Measurements from ENCODE around the gene CAMK1D. TPM values are rescaled to one million over a fixed set of nuclear protein-coding genes. Genes with fewer than 3 reads are reported as not detected.
A peak's percentile ranks its signal among the peaks of the same experiment; 100 is the strongest.

Gene CAMK1D
- polyA plus RNA-seq, 1 of the 3 experiments (the other 2 are of a cell fraction) = 4.1 TPM

DNA sequence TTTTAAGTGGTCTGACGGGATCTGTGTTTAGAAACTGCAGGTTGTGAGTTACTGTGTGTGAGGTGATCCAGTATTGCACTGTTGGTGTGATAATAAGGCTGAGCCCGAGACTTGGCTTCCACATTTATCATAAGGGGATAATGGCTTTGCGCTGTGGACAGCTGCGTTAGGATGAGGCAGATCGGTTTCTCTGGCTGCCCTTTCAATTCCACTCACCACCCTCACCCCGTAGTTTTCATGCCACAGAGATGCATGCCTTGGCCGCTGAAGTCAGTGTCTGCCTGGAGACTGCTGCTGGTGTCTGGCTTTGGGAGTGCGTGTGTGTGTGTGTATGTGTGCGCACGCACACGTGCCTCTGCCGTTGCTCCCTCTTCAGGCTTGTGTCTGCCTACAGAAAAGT is 379.1 kb downstream of the CAMK1D start:
- Histone ChIP-seq H2AFZ (ENCODE audit: low read depth) (no peak overlapping the region), H3F3A (replicated peaks; ENCODE audit: insufficient read depth) (no peaks in the 10 kb centered on the region), H3K9ac (no peak overlapping the region), H3K9me2 (no peaks in the 10 kb centered on the region), H3K4me1 (ENCODE audit: control insufficient read depth in 1 of 2, insufficient read depth in 2 of 2, low read depth in 1 of 2, low read length in 1 of 2) (peaks cover 0 to 6% of the 10 kb centered on the region in 2 experiments; a peak in 1 of 4 replicates), H3K4me3 (ENCODE audit: low read depth in 2 of 2, low read length in 1 of 2) (no peak overlapping the region), H3K4me2 (no peak overlapping the region), H4K20me1 (ENCODE audit: insufficient read depth) (no peaks in the 10 kb centered on the region), H3K27ac (ENCODE audit: low read depth in 2 of 2, low read length in 1 of 2) (no peak overlapping the region), H3K79me2 (ENCODE audit: insufficient read depth) (no peaks in the 10 kb centered on the region), H3K9me3 (no peaks in the 10 kb centered on the region), H3K36me3 (replicated peaks in 1 of 2; ENCODE audit: control insufficient read depth in 1 of 2, insufficient read depth in 2 of 2, low read length in 1 of 2) (no peaks in the 10 kb centered on the region), H3K27me3 (ENCODE audit: insufficient read depth) (no peaks in the 10 kb centered on the region)
- ChIA-PET POLR2A (no interaction called here), CTCF (interaction anchor here (1.3 to 2.9 kb wide), 2 partner anchors 21 to 346 kb away, joined by 4 to 9 read pairs; no protein-coding TSS in a partner anchor)
- DNase-seq = no peak
- WGBS (ENCODE audit: low lambda C conversion rate) = 89% methylated on average over 12 of the region's 12 CpGs
- TF ChIP-seq MXI1 (IDR thresholded peaks at IDR 0.05; ENCODE audit: low read depth, low read length) = no peak
- no peak for TF ChIP-seq TAF1 (IDR thresholded peaks at IDR 0.05; ENCODE audit: borderline replicate concordance, low read depth, low read length)
- TF ChIP-seq JUND (IDR thresholded peaks at IDR 0.05) = no peak
- TF ChIP-seq, protein P1, sequence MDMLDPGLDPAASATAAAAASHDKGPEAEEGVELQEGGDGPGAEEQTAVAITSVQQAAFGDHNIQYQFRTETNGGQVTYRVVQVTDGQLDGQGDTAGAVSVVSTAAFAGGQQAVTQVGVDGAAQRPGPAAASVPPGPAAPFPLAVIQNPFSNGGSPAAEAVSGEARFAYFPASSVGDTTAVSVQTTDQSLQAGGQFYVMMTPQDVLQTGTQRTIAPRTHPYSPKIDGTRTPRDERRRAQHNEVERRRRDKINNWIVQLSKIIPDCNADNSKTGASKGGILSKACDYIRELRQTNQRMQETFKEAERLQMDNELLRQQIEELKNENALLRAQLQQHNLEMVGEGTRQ (IDR thresholded peaks at IDR 0.05; ENCODE audit: borderline replicate concordance, low read depth, low read length) = no peak
- no peak for TF ChIP-seq FOSL2 (IDR thresholded peaks at IDR 0.05; ENCODE audit: borderline replicate concordance, low read depth)
- no peak for TF ChIP-seq POLR2AphosphoS5 (IDR thresholded peaks at IDR 0.05; ENCODE audit: low read depth, low read length)
- TF ChIP-seq TEAD4 (IDR thresholded peaks at IDR 0.05; ENCODE audit: borderline replicate concordance, insufficient read depth) = no peak
- TF ChIP-seq, protein P2, sequence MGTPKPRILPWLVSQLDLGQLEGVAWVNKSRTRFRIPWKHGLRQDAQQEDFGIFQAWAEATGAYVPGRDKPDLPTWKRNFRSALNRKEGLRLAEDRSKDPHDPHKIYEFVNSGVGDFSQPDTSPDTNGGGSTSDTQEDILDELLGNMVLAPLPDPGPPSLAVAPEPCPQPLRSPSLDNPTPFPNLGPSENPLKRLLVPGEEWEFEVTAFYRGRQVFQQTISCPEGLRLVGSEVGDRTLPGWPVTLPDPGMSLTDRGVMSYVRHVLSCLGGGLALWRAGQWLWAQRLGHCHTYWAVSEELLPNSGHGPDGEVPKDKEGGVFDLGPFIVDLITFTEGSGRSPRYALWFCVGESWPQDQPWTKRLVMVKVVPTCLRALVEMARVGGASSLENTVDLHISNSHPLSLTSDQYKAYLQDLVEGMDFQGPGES (IDR thresholded peaks at IDR 0.05; ENCODE audit: low read depth, low read length) = no peak
- no peak for TF ChIP-seq SMC3 (IDR thresholded peaks at IDR 0.05; ENCODE audit: low read depth, low read length)
- no peak for TF ChIP-seq FOXJ3 (CRISPR knock-in tag; IDR thresholded peaks at IDR 0.05)
- TF ChIP-seq TCF12 (IDR thresholded peaks at IDR 0.05) = no peak

DNA sequence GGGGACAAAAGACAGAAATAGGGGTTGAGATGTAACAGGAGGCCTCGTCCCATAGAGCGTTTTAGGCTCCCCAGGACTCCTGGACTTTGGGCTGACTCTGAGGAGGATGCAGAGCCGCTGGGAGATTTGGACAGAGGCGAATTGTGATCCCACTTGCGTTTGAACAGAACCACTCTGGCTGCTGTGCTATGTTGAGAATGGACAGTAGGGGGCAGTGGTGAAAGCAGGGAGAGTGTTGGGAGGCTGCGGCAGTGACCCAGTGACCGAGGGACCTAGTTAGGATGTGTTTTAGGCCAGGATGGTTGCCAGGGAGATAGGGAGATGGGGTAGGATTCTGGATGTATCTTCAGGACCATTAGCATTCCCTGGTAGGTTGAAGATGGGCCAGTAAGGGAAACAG is 380.5 kb downstream of the CAMK1D start:
- ChIA-PET CTCF (interaction anchor here (1.5 kb wide), 1 partner anchor 345 kb away, joined by 4 read pairs; no protein-coding TSS in a partner anchor), POLR2A (no interaction called here)
- 79% methylated on average over 7 of the region's 7 CpGs for WGBS (ENCODE audit: low lambda C conversion rate)
- Histone ChIP-seq H3K36me3 (replicated peaks in 1 of 2; ENCODE audit: control insufficient read depth in 1 of 2, insufficient read depth in 2 of 2, low read length in 1 of 2) (no peaks in the 10 kb centered on the region), H3K9me3 (no peaks in the 10 kb centered on the region), H3K27me3 (ENCODE audit: insufficient read depth) (no peaks in the 10 kb centered on the region), H3K9ac (no peak overlapping the region), H4K20me1 (ENCODE audit: insufficient read depth) (no peaks in the 10 kb centered on the region), H3K4me2 (no peak overlapping the region), H3K9me2 (no peaks in the 10 kb centered on the region), H2AFZ (ENCODE audit: low read depth) (no peak overlapping the region), H3K79me2 (ENCODE audit: insufficient read depth) (no peaks in the 10 kb centered on the region), H3K4me3 (ENCODE audit: low read depth in 2 of 2, low read length in 1 of 2) (no peak overlapping the region), H3K4me1 (ENCODE audit: control insufficient read depth in 1 of 2, insufficient read depth in 2 of 2, low read depth in 1 of 2, low read length in 1 of 2) (peaks cover 0 to 6% of the 10 kb centered on the region in 2 experiments; a peak in 1 of 4 replicates), H3K27ac (ENCODE audit: low read depth in 2 of 2, low read length in 1 of 2) (no peak overlapping the region), H3F3A (replicated peaks; ENCODE audit: insufficient read depth) (no peaks in the 10 kb centered on the region)
- DNase-seq = peak; percentile 42
- TF ChIP-seq, protein P3, sequence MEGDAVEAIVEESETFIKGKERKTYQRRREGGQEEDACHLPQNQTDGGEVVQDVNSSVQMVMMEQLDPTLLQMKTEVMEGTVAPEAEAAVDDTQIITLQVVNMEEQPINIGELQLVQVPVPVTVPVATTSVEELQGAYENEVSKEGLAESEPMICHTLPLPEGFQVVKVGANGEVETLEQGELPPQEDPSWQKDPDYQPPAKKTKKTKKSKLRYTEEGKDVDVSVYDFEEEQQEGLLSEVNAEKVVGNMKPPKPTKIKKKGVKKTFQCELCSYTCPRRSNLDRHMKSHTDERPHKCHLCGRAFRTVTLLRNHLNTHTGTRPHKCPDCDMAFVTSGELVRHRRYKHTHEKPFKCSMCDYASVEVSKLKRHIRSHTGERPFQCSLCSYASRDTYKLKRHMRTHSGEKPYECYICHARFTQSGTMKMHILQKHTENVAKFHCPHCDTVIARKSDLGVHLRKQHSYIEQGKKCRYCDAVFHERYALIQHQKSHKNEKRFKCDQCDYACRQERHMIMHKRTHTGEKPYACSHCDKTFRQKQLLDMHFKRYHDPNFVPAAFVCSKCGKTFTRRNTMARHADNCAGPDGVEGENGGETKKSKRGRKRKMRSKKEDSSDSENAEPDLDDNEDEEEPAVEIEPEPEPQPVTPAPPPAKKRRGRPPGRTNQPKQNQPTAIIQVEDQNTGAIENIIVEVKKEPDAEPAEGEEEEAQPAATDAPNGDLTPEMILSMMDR (IDR thresholded peaks at IDR 0.05) = peak; percentile 52
- TF ChIP-seq, protein P4, sequence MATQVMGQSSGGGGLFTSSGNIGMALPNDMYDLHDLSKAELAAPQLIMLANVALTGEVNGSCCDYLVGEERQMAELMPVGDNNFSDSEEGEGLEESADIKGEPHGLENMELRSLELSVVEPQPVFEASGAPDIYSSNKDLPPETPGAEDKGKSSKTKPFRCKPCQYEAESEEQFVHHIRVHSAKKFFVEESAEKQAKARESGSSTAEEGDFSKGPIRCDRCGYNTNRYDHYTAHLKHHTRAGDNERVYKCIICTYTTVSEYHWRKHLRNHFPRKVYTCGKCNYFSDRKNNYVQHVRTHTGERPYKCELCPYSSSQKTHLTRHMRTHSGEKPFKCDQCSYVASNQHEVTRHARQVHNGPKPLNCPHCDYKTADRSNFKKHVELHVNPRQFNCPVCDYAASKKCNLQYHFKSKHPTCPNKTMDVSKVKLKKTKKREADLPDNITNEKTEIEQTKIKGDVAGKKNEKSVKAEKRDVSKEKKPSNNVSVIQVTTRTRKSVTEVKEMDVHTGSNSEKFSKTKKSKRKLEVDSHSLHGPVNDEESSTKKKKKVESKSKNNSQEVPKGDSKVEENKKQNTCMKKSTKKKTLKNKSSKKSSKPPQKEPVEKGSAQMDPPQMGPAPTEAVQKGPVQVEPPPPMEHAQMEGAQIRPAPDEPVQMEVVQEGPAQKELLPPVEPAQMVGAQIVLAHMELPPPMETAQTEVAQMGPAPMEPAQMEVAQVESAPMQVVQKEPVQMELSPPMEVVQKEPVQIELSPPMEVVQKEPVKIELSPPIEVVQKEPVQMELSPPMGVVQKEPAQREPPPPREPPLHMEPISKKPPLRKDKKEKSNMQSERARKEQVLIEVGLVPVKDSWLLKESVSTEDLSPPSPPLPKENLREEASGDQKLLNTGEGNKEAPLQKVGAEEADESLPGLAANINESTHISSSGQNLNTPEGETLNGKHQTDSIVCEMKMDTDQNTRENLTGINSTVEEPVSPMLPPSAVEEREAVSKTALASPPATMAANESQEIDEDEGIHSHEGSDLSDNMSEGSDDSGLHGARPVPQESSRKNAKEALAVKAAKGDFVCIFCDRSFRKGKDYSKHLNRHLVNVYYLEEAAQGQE (IDR thresholded peaks at IDR 0.05; ENCODE audit: low read depth, low read length) = 0 out of 2 replicates have a peak, but pooled peaks have one; percentile 14
- TF ChIP-seq RAD21 (IDR thresholded peaks at IDR 0.05; ENCODE audit: low read length) = peak; percentile 45
- TF ChIP-seq RFX5 (IDR thresholded peaks at IDR 0.05; ENCODE audit: low read length) = no peak
- TF ChIP-seq SMC3 (IDR thresholded peaks at IDR 0.05; ENCODE audit: low read depth, low read length) = peak; percentile 29; the same call in 1 of the 2 replicates
- TF ChIP-seq, protein P5, sequence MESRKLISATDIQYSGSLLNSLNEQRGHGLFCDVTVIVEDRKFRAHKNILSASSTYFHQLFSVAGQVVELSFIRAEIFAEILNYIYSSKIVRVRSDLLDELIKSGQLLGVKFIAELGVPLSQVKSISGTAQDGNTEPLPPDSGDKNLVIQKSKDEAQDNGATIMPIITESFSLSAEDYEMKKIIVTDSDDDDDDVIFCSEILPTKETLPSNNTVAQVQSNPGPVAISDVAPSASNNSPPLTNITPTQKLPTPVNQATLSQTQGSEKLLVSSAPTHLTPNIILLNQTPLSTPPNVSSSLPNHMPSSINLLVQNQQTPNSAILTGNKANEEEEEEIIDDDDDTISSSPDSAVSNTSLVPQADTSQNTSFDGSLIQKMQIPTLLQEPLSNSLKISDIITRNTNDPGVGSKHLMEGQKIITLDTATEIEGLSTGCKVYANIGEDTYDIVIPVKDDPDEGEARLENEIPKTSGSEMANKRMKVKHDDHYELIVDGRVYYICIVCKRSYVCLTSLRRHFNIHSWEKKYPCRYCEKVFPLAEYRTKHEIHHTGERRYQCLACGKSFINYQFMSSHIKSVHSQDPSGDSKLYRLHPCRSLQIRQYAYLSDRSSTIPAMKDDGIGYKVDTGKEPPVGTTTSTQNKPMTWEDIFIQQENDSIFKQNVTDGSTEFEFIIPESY (IDR thresholded peaks at IDR 0.05; ENCODE audit: borderline replicate concordance, low read depth) = no peak

Measured in SK-N-SH (cell line).